ENCODE results near the gene RIPOR3. TPM values are rescaled to one million over a fixed set of nuclear protein-coding genes. Genes with fewer than 3 reads are reported as not detected.

RIPOR3 gene
- total and polyA plus RNA-seq, 9 of the 15 experiments (the other 6 are each of a cell fraction or from before 2014, with no cell fraction given): 3.3 to 62.7 (median 21.4) TPM

DNA sequence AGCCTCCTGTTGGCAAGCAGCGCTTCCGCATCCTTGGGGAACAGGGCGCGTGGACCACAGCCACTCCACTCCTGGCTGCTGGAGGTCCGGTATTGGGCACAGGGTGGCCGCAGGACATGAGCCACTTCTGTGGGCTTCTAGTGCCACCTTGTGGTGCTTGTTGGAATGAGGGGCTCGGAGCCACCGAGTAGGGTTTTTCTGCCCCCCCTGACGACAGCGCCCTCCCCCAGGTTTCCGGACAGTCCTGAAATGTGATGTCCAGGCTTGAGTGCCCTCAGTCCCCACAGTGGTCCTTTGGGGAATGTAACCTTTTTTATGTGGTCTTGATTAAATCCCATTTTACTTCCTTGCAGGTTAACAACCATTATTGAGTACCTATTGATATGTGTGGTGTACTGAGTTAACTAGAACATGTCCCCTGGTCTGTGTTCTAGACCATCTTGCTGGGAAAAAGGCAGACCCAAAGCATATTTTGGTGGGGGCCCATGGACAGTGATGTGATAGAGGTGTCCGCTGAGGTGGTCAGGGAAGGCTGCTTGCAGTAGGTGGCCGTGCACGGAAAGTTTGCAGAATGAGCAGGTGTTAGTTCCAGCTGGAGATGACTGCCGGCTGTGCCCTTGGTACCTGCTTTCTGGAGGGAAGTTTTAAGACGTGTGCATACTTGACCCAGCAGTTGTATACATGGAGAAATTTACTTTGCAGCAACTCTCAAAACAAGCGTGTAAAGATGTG is 111.2 kb downstream of the RIPOR3 start (continued):
- TF ChIP-seq RBM22 (IDR thresholded peaks at IDR 0.05; ENCODE audit: low read depth, low read length, poor library complexity, severe bottlenecking): peak; percentile 69
- TF ChIP-seq, protein P1, sequence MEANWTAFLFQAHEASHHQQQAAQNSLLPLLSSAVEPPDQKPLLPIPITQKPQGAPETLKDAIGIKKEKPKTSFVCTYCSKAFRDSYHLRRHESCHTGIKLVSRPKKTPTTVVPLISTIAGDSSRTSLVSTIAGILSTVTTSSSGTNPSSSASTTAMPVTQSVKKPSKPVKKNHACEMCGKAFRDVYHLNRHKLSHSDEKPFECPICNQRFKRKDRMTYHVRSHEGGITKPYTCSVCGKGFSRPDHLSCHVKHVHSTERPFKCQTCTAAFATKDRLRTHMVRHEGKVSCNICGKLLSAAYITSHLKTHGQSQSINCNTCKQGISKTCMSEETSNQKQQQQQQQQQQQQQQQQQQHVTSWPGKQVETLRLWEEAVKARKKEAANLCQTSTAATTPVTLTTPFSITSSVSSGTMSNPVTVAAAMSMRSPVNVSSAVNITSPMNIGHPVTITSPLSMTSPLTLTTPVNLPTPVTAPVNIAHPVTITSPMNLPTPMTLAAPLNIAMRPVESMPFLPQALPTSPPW (CRISPR knock-in tag; IDR thresholded peaks at IDR 0.05): peak; percentile 89
- no peak for TF ChIP-seq CREBBP (IDR thresholded peaks at IDR 0.05; ENCODE audit: low read depth, low read length)
- TF ChIP-seq SRSF3 (IDR thresholded peaks at IDR 0.05; ENCODE audit: insufficient read depth, low read length): no peak
- TF ChIP-seq GATAD2B (IDR thresholded peaks at IDR 0.05; ENCODE audit: borderline replicate concordance): no peak
- TF ChIP-seq GABPB2 (CRISPR knock-in tag; conservative IDR thresholded peaks at IDR 0.05): no peak
- TF ChIP-seq, protein P2, sequence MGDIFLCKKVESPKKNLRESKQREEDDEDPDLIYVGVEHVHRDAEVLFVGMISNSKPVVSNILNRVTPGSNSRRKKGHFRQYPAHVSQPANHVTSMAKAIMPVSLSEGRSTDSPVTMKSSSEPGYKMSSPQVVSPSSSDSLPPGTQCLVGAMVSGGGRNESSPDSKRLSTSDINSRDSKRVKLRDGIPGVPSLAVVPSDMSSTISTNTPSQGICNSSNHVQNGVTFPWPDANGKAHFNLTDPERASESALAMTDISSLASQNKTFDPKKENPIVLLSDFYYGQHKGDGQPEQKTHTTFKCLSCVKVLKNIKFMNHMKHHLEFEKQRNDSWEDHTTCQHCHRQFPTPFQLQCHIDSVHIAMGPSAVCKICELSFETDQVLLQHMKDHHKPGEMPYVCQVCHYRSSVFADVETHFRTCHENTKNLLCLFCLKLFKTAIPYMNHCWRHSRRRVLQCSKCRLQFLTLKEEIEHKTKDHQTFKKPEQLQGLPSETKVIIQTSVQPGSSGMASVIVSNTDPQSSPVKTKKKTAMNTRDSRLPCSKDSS (IDR thresholded peaks at IDR 0.05; ENCODE audit: low read depth, partially characterized antibody): no peak
- no peak for TF ChIP-seq NONO (IDR thresholded peaks at IDR 0.05; ENCODE audit: low read depth in 2 of 2, low read length in 1 of 2)
- TF ChIP-seq PCBP1 (IDR thresholded peaks at IDR 0.05; ENCODE audit: low read depth, low read length, poor library complexity, severe bottlenecking): no peak
- TF ChIP-seq, protein P3, sequence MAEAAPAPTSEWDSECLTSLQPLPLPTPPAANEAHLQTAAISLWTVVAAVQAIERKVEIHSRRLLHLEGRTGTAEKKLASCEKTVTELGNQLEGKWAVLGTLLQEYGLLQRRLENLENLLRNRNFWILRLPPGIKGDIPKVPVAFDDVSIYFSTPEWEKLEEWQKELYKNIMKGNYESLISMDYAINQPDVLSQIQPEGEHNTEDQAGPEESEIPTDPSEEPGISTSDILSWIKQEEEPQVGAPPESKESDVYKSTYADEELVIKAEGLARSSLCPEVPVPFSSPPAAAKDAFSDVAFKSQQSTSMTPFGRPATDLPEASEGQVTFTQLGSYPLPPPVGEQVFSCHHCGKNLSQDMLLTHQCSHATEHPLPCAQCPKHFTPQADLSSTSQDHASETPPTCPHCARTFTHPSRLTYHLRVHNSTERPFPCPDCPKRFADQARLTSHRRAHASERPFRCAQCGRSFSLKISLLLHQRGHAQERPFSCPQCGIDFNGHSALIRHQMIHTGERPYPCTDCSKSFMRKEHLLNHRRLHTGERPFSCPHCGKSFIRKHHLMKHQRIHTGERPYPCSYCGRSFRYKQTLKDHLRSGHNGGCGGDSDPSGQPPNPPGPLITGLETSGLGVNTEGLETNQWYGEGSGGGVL (CRISPR knock-in tag; IDR thresholded peaks at IDR 0.05): no peak
- TF ChIP-seq, protein P4, sequence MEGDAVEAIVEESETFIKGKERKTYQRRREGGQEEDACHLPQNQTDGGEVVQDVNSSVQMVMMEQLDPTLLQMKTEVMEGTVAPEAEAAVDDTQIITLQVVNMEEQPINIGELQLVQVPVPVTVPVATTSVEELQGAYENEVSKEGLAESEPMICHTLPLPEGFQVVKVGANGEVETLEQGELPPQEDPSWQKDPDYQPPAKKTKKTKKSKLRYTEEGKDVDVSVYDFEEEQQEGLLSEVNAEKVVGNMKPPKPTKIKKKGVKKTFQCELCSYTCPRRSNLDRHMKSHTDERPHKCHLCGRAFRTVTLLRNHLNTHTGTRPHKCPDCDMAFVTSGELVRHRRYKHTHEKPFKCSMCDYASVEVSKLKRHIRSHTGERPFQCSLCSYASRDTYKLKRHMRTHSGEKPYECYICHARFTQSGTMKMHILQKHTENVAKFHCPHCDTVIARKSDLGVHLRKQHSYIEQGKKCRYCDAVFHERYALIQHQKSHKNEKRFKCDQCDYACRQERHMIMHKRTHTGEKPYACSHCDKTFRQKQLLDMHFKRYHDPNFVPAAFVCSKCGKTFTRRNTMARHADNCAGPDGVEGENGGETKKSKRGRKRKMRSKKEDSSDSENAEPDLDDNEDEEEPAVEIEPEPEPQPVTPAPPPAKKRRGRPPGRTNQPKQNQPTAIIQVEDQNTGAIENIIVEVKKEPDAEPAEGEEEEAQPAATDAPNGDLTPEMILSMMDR (IDR thresholded peaks at IDR 0.05 in 2 of 3, conservative IDR thresholded peaks at IDR 0.05 in 1 of 3; ENCODE audit: insufficient read depth in 2 of 3, low read depth in 1 of 3, low read length in 3 of 3): peak; percentile 82 to 93 (median 89)
- no peak for TF ChIP-seq EGR1 (conservative IDR thresholded peaks at IDR 0.05)
- no peak for TF ChIP-seq KDM1A (IDR thresholded peaks at IDR 0.05)
- TF ChIP-seq ZBTB1 (CRISPR knock-in tag; IDR thresholded peaks at IDR 0.05; ENCODE audit: borderline replicate concordance, low read depth): no peak
- TF ChIP-seq, protein P5, sequence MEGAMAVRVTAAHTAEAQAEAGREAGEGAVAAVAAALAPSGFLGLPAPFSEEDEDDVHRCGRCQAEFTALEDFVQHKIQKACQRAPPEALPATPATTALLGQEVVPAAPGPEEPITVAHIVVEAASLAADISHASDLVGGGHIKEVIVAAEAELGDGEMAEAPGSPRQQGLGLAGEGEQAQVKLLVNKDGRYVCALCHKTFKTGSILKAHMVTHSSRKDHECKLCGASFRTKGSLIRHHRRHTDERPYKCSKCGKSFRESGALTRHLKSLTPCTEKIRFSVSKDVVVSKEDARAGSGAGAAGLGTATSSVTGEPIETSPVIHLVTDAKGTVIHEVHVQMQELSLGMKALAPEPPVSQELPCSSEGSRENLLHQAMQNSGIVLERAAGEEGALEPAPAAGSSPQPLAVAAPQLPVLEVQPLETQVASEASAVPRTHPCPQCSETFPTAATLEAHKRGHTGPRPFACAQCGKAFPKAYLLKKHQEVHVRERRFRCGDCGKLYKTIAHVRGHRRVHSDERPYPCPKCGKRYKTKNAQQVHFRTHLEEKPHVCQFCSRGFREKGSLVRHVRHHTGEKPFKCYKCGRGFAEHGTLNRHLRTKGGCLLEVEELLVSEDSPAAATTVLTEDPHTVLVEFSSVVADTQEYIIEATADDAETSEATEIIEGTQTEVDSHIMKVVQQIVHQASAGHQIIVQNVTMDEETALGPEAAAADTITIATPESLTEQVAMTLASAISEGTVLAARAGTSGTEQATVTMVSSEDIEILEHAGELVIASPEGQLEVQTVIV (CRISPR knock-in tag; IDR thresholded peaks at IDR 0.05; ENCODE audit: borderline replicate concordance): no peak

All from K562 (cell line).